K562 (cell line): ENCODE measurements around the gene EHBP1. TPM values are rescaled to one million over a fixed set of nuclear protein-coding genes. Genes with fewer than 3 reads are reported as not detected.

Source experiments
- ATAC-seq: fragments of 200-7000 bp; cut with Tn5 transposase; 3 replicates; pipeline ENCODE4 v1.9.1; 2020; ENCODE audit warnings: moderate library complexity
- BruUV-seq: library from RNA; stranded (reverse); fragments of 400-500 nt; replicated peaks from 2 replicates; lab custom pipeline; 2021; lab: Mats Ljungman, UMichigan
- CTCF ChIA-PET: fragments of 300-600 bp; formaldehyde crosslinking; extraction: SDS; loops from one replicate; lab custom pipeline; 2021; ENCODE audit warnings: low intra/inter-chr PET ratio; lab: Yijun Ruan, JAX
- POLR2A ChIA-PET: fragments of 300-600, 350-650 bp; sonication (Branson Sonifier 250); formaldehyde crosslinking; extraction: SDS; loops from one replicate; lab custom pipeline; 2021; ENCODE audit warnings: antibody characterized with exemption, inconsistent platforms; lab: Yijun Ruan, JAX
- DNase-seq, 4 experiments: peaks; one replicate each; pipeline versions ENCODE4 v3.0.0 to v3.0.0-alpha.2; 2011 to 2018; ENCODE audit warnings: low spot score in 3 of 4, mixed read lengths in 3 of 4; ENCODE audit errors: extremely low read depth in 1 of 4
- FAIRE-seq: peaks from 2 replicates; lab custom pipeline; 2011; peaks lifted over from hg19 to GRCh38; lab: Jason Lieb, UNC
- H2AFZ ChIP-seq: 2 replicates; pipeline ENCODE4 v1.6.0; 2011; ENCODE audit warnings: low read depth, low read length, control low read depth, inconsistent platforms
- H3K27ac ChIP-seq: fragments of 200-600 bp; 3 replicates; pipeline ENCODE4 v1.8.0; 2011; ENCODE audit warnings: low read depth, mild to moderate bottlenecking, control low read depth, inconsistent platforms, low read length, moderate library complexity, mixed read lengths; ENCODE audit errors: extremely low read depth
- H3K27me3 ChIP-seq, 2 experiments: fragments of 300-600 bp in 1 of 2; 2 replicates in 1 of 2; 3 replicates in 1 of 2; pipeline versions ENCODE4 v1.6.0 to v1.8.0; 2011; ENCODE audit warnings: inconsistent platforms in 2 of 2, low read length in 2 of 2, mild to moderate bottlenecking in 1 of 2, mixed read lengths in 1 of 2, moderate library complexity in 1 of 2; ENCODE audit not compliant: control insufficient read depth in 2 of 2, insufficient read depth in 2 of 2
- H3K36me3 ChIP-seq: fragments of 300-600 bp; 3 replicates; pipeline ENCODE4 v1.8.0; 2011; ENCODE audit warnings: mild to moderate bottlenecking, low read length, inconsistent platforms; ENCODE audit not compliant: control insufficient read depth, insufficient read depth
- H3K4me1 ChIP-seq, 2 experiments: fragments of 200-600 bp in 1 of 2; replicated peaks in 1 of 2; 2 replicates in 1 of 2; 3 replicates in 1 of 2; pipeline versions ENCODE4 v1.5.1 to v1.8.0; 2011; ENCODE audit warnings: inconsistent platforms in 2 of 2, low read length in 2 of 2, mild to moderate bottlenecking in 1 of 2, mixed read lengths in 1 of 2, moderate library complexity in 1 of 2; ENCODE audit not compliant: control insufficient read depth in 2 of 2, insufficient read depth in 2 of 2
- H3K4me2 ChIP-seq: 2 replicates; pipeline ENCODE4 v1.6.1; 2011; ENCODE audit warnings: low read length, control low read depth, inconsistent platforms, mixed read lengths; ENCODE audit not compliant: insufficient read depth
- H3K4me3 ChIP-seq: fragments of 200-600 bp; sonication (generic), shearing (Covaris generic); 2 replicates; pipeline ENCODE4 v1.5.1; 2016; ENCODE audit warnings: control low read depth, inconsistent platforms
- H3K79me2 ChIP-seq: fragments of 200-600 bp; 3 replicates; pipeline ENCODE4 v1.8.0; 2011; ENCODE audit warnings: low read length, inconsistent platforms; ENCODE audit not compliant: control insufficient read depth, insufficient read depth
- H3K9ac ChIP-seq, 2 experiments: 2 replicates each; pipeline versions ENCODE4 v1.6.0 to v1.6.1; 2011; ENCODE audit warnings: low read depth in 2 of 2, low read length in 2 of 2, control low read depth in 1 of 2, inconsistent platforms in 1 of 2, mild to moderate bottlenecking in 1 of 2, mixed read lengths in 1 of 2; ENCODE audit not compliant: insufficient read depth in 1 of 2
- H3K9me1 ChIP-seq: one replicate; pipeline ENCODE4 v1.6.0; 2011; ENCODE audit warnings: inconsistent platforms, mild to moderate bottlenecking, low read length, moderate library complexity; ENCODE audit not compliant: control insufficient read depth, insufficient read depth
- H3K9me3 ChIP-seq: replicated peaks from 2 replicates; pipeline ENCODE4 v1.5.1; 2011; ENCODE audit warnings: low read depth, low read length, inconsistent platforms; ENCODE audit not compliant: control insufficient read depth, insufficient read depth
- H4K20me1 ChIP-seq: replicated peaks from 2 replicates; pipeline ENCODE4 v1.6.1; 2011; ENCODE audit warnings: low read length, inconsistent platforms, mixed read lengths; ENCODE audit not compliant: control insufficient read depth, insufficient read depth
- DPF2 ChIP-seq: fragments of 450-650 bp; IDR thresholded peaks from 2 replicates; pipeline ENCODE4 v1.6.1; 2016
- ETV6 ChIP-seq, 3 experiments: fragments of 150-350 bp in 1 of 3; sonication (generic) in 1 of 3; formaldehyde crosslinking in 1 of 3; IDR thresholded peaks; 2 replicates each; pipeline versions ENCODE4 v1.6.1 to v1.8.0; 2014 to 2022; ENCODE audit warnings: borderline replicate concordance in 2 of 3, low read depth in 2 of 3, antibody characterized with exemption in 1 of 3, low read length in 1 of 3, mild to moderate bottlenecking in 1 of 3, missing genetic modification reagents in 1 of 3
- FOXK2 ChIP-seq, 2 experiments: fragments of 450-650 bp; IDR thresholded peaks in 1 of 2; conservative IDR thresholded peaks in 1 of 2; 2 replicates each; pipeline ENCODE4 v1.6.1; 2016; ENCODE audit warnings: low read depth in 2 of 2, mild to moderate bottlenecking in 1 of 2
- TBP ChIP-seq: optimal IDR thresholded peaks from 2 replicates; pipeline ENCODE3; 2011; ENCODE audit warnings: low read depth, low read length, improper control_type of control experiment
- TCFL5 ChIP-seq: fragments of 250-450 bp; sonication (Bioruptor Pico); conservative IDR thresholded peaks from 2 replicates; pipeline ENCODE4 v1.6.1; 2021; ENCODE audit warnings: mild to moderate bottlenecking, moderate library complexity, matching md5 sums
- TSC22D4 ChIP-seq: fragments of 450-650 bp; IDR thresholded peaks from 2 replicates; pipeline ENCODE4 v1.6.1; 2016; ENCODE audit warnings: missing genetic modification characterization, missing biosample characterization, control low read depth
- ZBTB43 ChIP-seq: sonication (generic); formaldehyde crosslinking; IDR thresholded peaks from 2 replicates; pipeline ENCODE4 v1.8.0; 2023; ENCODE audit warnings: mild to moderate bottlenecking, missing genetic modification reagents
- ZNF212 ChIP-seq: fragments of 450-650 bp; formaldehyde crosslinking; IDR thresholded peaks from 2 replicates; pipeline ENCODE4 v1.4.0; 2020; ENCODE audit warnings: mild to moderate bottlenecking
- WGBS: fragments of 100-300 bp; shearing (Covaris generic); methylation state at CpG from one replicate; pipeline ENCODE4 v1.1.6; 2016; ENCODE audit warnings: low coverage, mixed read lengths; ENCODE audit not compliant: insufficient coverage; ENCODE audit errors: missing lambda C conversion rate; 5-methylcytosine and 5-hydroxymethylcytosine counted together
- in situ Hi-C: fragments of 300-500 bp; cut with MboI; formaldehyde crosslinking; loops from 4 replicates; pipeline ENCODE4 v1.15.0; 2018; ENCODE audit warnings: inconsistent platforms, mixed read lengths
- intact Hi-C: fragments of 100-400 bp; cut with micrococcal nuclease; formaldehyde crosslinking; loops from 2 replicates; pipeline ENCODE4 v1.14.2; 2022
- polyA plus RNA-seq, 8 experiments: library from polyadenylated mRNA; depleted of rRNA in 4 of 8; stranded (reverse) in 5 of 8; unstranded in 3 of 8; fragments of >200 nt; fragmentation: Nextera tagmentation in 2 of 8; fragmentation: Illumina TruSeq in 1 of 8; extraction: Ambion mirVana in 2 of 8; extraction: Trizol in 1 of 8; gene quantifications; 2 replicates each; pipeline versions ENCODE4 v1.2.1 to v1.2.3, GENCODE V29; 2011 to 2014; ENCODE audit warnings: inconsistent platforms in 1 of 8, missing spikeins in 1 of 8
- total RNA-seq, 7 experiments: library from RNA; depleted of rRNA in 6 of 7; stranded (reverse); fragments of >200 nt in 6 of 7; fragmentation: Illumina TruSeq in 2 of 7; extraction: Trizol in 2 of 7; gene quantifications; 2 replicates each; pipeline versions ENCODE4 v1.2.1 to v1.2.3, GENCODE V29; 2011 to 2021; ENCODE audit warnings: low replicate concordance in 1 of 7

The EHBP1 gene
- total and polyA plus RNA-seq, 9 of the 15 experiments (the other 6 are each of a cell fraction or from before 2014, with no cell fraction given): 8.9 to 26.6 (median 19.3) TPM

GRCh38 chr2:63066265-63066664 lies 360.8 kb downstream of the EHBP1 start:
- Histone ChIP-seq H3K9ac (no peak overlapping the region), H2AFZ (no peak overlapping the region), H4K20me1 (no peaks in the 10 kb centered on the region), H3K4me3 (no peak overlapping the region), H3K9me1 (no peaks in the 10 kb centered on the region), H3K27me3 (peaks cover 0 to 3% of the 10 kb centered on the region in 2 experiments; a peak in 1 of 5 replicates), H3K9me3 (no peaks in the 10 kb centered on the region), H3K79me2 (no peaks in the 10 kb centered on the region), H3K4me2 (no peak overlapping the region), H3K4me1 (no peaks in the 10 kb centered on the region), H3K36me3 (no peaks in the 10 kb centered on the region), H3K27ac (no peak overlapping the region)
- 0% methylated on average over 3 of the region's 3 CpGs for WGBS
- POLR2A ChIA-PET: interaction anchor here (0.7 kb wide), 1 partner anchor 66 kb away, joined by 3 read pairs; no protein-coding TSS in a partner anchor
- intact Hi-C loops: no loop called here
- CTCF ChIA-PET: no interaction called here
- in situ Hi-C loops: no loop called here
- TF ChIP-seq TSC22D4 (tag): no peak
- no peak for TF ChIP-seq FOXK2 (conservative IDR thresholded peaks at IDR 0.05 in 1 of 2, IDR thresholded peaks at IDR 0.05 in 1 of 2; ENCODE audit: low read depth in 2 of 2)
- TF ChIP-seq ZBTB43 (CRISPR knock-in tag): no peak
- no peak for TF ChIP-seq ZNF212 (CRISPR knock-in tag)
- no peak for TF ChIP-seq TBP
- TF ChIP-seq TCFL5 (CRISPR knock-in tag): no peak
- TF ChIP-seq ETV6 (IDR thresholded peaks at IDR 0.05; ENCODE audit: borderline replicate concordance in 1 of 2, low read depth in 2 of 2, low read length in 1 of 2): no peak
- no peak for TF ChIP-seq ETV6 (CRISPR knock-in tag; IDR thresholded peaks at IDR 0.05; ENCODE audit: borderline replicate concordance)
- TF ChIP-seq DPF2: no peak
- no peak for ATAC-seq
- BruUV-seq: no TSS peak
- FAIRE-seq: no peak
- DNase-seq: no peak
